Endodermal cell (in vitro differentiated cells): Measurements from ENCODE around the gene GPR142. TPM values are rescaled to one million over a fixed set of nuclear protein-coding genes. Genes with fewer than 3 reads are reported as not detected.

Experiments used
- DNase-seq: peaks from one replicate; pipeline ENCODE4 v3.0.0-alpha.2; 2017
- H3K27ac ChIP-seq: 2 replicates; pipeline ENCODE4 v1.5.1; 2013; ENCODE audit warnings: mild to moderate bottlenecking, low read depth, low read length, moderate library complexity
- H3K27me3 ChIP-seq: 2 replicates; pipeline ENCODE4 v1.6.1; 2013; ENCODE audit warnings: mild to moderate bottlenecking, low read length, moderate library complexity; ENCODE audit not compliant: insufficient read depth, control insufficient read depth, poor library complexity, severe bottlenecking
- H3K36me3 ChIP-seq: 2 replicates; pipeline ENCODE4 v1.7.0; 2013; ENCODE audit warnings: mild to moderate bottlenecking, low read length, moderate library complexity; ENCODE audit not compliant: control insufficient read depth, insufficient read depth
- H3K4me1 ChIP-seq: one replicate; pipeline ENCODE4 v1.7.0; 2013; ENCODE audit warnings: low read length; ENCODE audit not compliant: control insufficient read depth, insufficient read depth
- H3K4me3 ChIP-seq: 2 replicates; pipeline ENCODE4 v1.5.1; 2013; ENCODE audit warnings: mild to moderate bottlenecking, low read length, moderate library complexity
- H3K9ac ChIP-seq: 2 replicates; pipeline ENCODE4 v1.6.1; 2013; ENCODE audit warnings: mild to moderate bottlenecking, low read length, moderate library complexity; ENCODE audit not compliant: poor library complexity, severe bottlenecking; ENCODE audit errors: extremely low read depth
- H3K9me3 ChIP-seq: 2 replicates; pipeline ENCODE4 v1.6.1; 2013; ENCODE audit warnings: mild to moderate bottlenecking, low read length, moderate library complexity; ENCODE audit not compliant: control insufficient read depth
- H3K27ac Mint-ChIP-seq: 2 replicates; pipeline ENCODE4 v1.8.0; 2020; ENCODE audit warnings: mixed read lengths
- H3K27me3 Mint-ChIP-seq: 2 replicates; pipeline ENCODE4 v1.8.0; 2021; ENCODE audit warnings: mild to moderate bottlenecking, mixed read lengths; ENCODE audit not compliant: insufficient read depth
- H3K36me3 Mint-ChIP-seq: 2 replicates; pipeline ENCODE4 v1.8.0; 2020; ENCODE audit warnings: low read depth, mixed read lengths
- H3K4me1 Mint-ChIP-seq: 2 replicates; pipeline ENCODE4 v1.8.0; 2020; ENCODE audit warnings: mixed read lengths
- H3K4me3 Mint-ChIP-seq: 2 replicates; pipeline ENCODE4 v1.8.0; 2020; ENCODE audit warnings: mild to moderate bottlenecking, moderate library complexity, mixed read lengths
- H3K9me3 Mint-ChIP-seq: 2 replicates; pipeline ENCODE4 v1.8.0; 2020; ENCODE audit warnings: mild to moderate bottlenecking, mixed read lengths
- CTCF ChIP-seq: fragments of 200-600 bp; sonication (generic); conservative IDR thresholded peaks from 2 replicates; pipeline ENCODE4 v1.5.0; 2021; ENCODE audit warnings: antibody characterized with exemption, mild to moderate bottlenecking
- WGBS, 2 experiments: methylation state at CpG; one replicate each; pipeline versions ENCODE4 v1.1.5 to v1.1.7; 2013; ENCODE audit warnings: missing lambda C conversion rate in 2 of 2, mixed read lengths in 1 of 2; ENCODE audit not compliant: insufficient coverage in 1 of 2, insufficient read length in 1 of 2; 5-methylcytosine and 5-hydroxymethylcytosine counted together
- total RNA-seq, 2 donors: library from RNA; stranded (reverse); fragmentation: NEBNext Ultra II Directional in 1 of 2; extraction: Animal tissue kit (Norgen Biotek cat#: 25700) in 1 of 2; gene quantifications; 2 replicates in 1 of 2; 3 replicates in 1 of 2; pipeline ENCODE4 v1.2.1, GENCODE V29; 2021

GPR142 gene
- total RNA-seq, 2 donors from 2014 or later: 0.29 to 0.92 TPM

- H3K4me1 ChIP-seq: no peaks in the 10 kb centered on the region
- no peaks in the 10 kb centered on the region for H3K36me3 ChIP-seq
- H3K4me3 ChIP-seq: no peak overlapping the region
- Mint-ChIP-seq H3K4me3 (no peak overlapping the region), H3K4me1 (peaks cover 2% of the 10 kb centered on the region), H3K27me3 (peaks cover 61% of the 10 kb centered on the region), H3K36me3 (no peaks in the 10 kb centered on the region), H3K9me3 (no peaks in the 10 kb centered on the region), H3K27ac (no peak overlapping the region)
- WGBS, 2 experiments: 96 to 97% methylated on average over 11 to 22 of the region's 22 CpGs
- H3K27ac ChIP-seq: no peak overlapping the region
- no peak for TF ChIP-seq CTCF
- H3K9me3 ChIP-seq: no peaks in the 10 kb centered on the region
- no peak for DNase-seq
- no peak overlapping the region for H3K9ac ChIP-seq
- H3K27me3 ChIP-seq: peaks cover 47% of the 10 kb centered on the region
These were observed 7.4 kb upstream of the GPR142 start for GRCh38 chr17:74359916-74360315.

DNA sequence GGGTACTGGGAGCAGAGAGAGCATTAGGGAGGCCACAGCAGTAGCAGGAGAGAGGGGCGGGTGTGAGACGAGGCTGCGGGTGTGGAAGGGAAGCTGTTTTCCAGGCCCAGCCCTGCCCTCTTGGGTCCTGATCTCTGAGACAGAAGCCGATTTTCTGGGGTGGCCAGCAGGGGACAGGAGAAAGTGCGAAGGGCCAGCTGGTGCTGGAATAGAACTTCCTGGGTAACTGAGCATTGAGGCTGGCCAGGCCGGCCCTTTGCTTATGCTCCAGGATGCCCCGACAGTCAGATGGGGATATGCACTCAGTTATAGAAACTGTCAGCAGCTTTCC lies 6.4 kb upstream of the GPR142 start:
- TF ChIP-seq CTCF: no peak
- Histone ChIP-seq H3K4me3 (no peak overlapping the region), H3K9me3 (no peaks in the 10 kb centered on the region), H3K9ac (no peak overlapping the region), H3K4me1 (no peaks in the 10 kb centered on the region), H3K36me3 (no peaks in the 10 kb centered on the region), H3K27ac (peak overlapping the region; percentile 91), H3K27me3 (peaks cover 38% of the 10 kb centered on the region)
- Mint-ChIP-seq H3K36me3 (no peaks in the 10 kb centered on the region), H3K27ac (no peak overlapping the region), H3K4me1 (peaks cover 2% of the 10 kb centered on the region), H3K27me3 (peaks cover 52% of the 10 kb centered on the region), H3K4me3 (no peak overlapping the region), H3K9me3 (no peaks in the 10 kb centered on the region)
- WGBS, 2 experiments: 46 to 79% methylated on average over 2 to 7 of the region's 7 CpGs
- peak; percentile 69 for DNase-seq

DNA sequence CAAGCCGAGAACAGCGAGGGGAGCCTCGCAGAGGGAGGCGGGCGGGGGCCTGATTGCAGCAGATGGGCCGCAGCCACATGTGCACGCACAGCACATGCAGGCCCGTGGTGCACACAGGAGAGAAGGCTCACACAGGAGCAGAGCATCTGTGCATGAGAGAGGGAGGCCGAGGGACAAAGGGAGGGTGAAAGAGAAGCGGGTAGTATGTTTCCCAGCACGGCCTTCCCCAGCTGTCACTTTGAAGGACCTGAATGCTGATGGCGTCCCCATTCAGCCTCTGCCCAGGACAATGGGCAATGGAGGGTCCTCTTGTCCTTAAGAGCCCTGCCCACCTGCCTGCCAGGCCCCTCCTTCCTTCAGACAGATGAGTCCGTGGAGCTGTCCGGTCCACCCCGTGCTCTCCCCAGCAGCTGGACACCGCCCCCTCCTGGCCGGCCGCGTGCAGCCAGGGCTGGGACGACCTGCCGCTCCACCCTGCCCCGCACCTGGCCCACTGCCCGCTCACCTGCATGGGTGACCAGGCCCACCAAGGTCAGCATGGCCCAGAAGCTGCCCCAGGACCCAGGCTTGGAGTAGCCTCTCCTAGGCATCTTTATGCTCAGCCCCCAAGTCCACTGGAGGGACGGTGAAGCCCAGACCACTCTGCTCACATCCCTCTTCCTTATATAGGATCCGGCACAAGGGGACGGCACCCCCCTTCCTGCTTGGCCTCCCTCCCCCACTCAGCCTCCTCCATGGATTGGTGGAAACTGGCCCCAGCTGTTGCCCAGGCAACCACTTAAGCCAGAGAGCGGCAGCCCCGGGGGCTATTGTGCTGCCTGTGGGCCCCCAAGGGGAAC lies 5.9 kb upstream of the GPR142 start, which contains the start of gene BTBD17:
TSS of gene BTBD17 (minus strand) at position 639 of the 839 bp plus-strand sequence. CDS start at position 590, 49 bp downstream.
- WGBS, 2 experiments: 45 to 54% methylated on average over 23 to 28 of the region's 28 CpGs
- no peaks in the 10 kb centered on the region for H3K36me3 ChIP-seq
- no peaks in the 10 kb centered on the region for H3K9me3 ChIP-seq
- Mint-ChIP-seq H3K9me3 (no peaks in the 10 kb centered on the region), H3K27me3 (peaks cover 46% of the 10 kb centered on the region), H3K27ac (no peak within 1 kb of the TSS), H3K4me1 (peaks cover 2% of the 10 kb centered on the region), H3K36me3 (no peaks in the 10 kb centered on the region), H3K4me3 (no peak within 1 kb of the TSS)
- peak; percentile 94 for TF ChIP-seq CTCF
- no peak within 1 kb of the TSS for H3K9ac ChIP-seq
- peak; percentile 98 for DNase-seq
- peak within 1 kb of the TSS; percentile 91 for H3K27ac ChIP-seq
- peaks cover 32% of the 10 kb centered on the region for H3K27me3 ChIP-seq
- no peak within 1 kb of the TSS for H3K4me3 ChIP-seq
- no peaks in the 10 kb centered on the region for H3K4me1 ChIP-seq
